HEK293 (cell line): ENCODE measurements around the gene LIPH.

Source experiments
- CTCF ChIA-PET: fragments of 350-600 bp; formaldehyde crosslinking; extraction: SDS; loops from one replicate; lab custom pipeline; 2021; ENCODE audit warnings: antibody characterized with exemption; lab: Yijun Ruan, JAX
- POLR2A ChIA-PET: fragments of 300-600 bp; formaldehyde crosslinking; extraction: SDS; loops from one replicate; lab custom pipeline; 2020; ENCODE audit warnings: antibody characterized with exemption, inconsistent platforms; lab: Yijun Ruan, JAX
- H3K27ac ChIP-seq: fragments of 200-500 bp; sonication (Bioruptor generic); 2 replicates; pipeline ENCODE4 v1.5.1; 2014; ENCODE audit warnings: low read depth, low read length, control low read depth, inconsistent platforms; ENCODE audit errors: extremely low read depth
- H3K36me3 ChIP-seq, 2 experiments: fragments of 200-500 bp in 1 of 2; sonication (Bioruptor generic) in 1 of 2; 1 replicate in 1 of 2; 2 replicates in 1 of 2; pipeline ENCODE4 v1.5.1; 2014 to 2017; ENCODE audit warnings: inconsistent platforms in 2 of 2, low read length in 2 of 2; ENCODE audit not compliant: control insufficient read depth in 2 of 2, insufficient read depth in 1 of 2
- H3K4me1 ChIP-seq: fragments of 200-500 bp; sonication (Bioruptor generic); 2 replicates; pipeline ENCODE4 v1.5.1; 2014; ENCODE audit warnings: mild to moderate bottlenecking, low read length, inconsistent platforms; ENCODE audit not compliant: control insufficient read depth, insufficient read depth
- H3K4me3 ChIP-seq: 2 replicates; pipeline ENCODE4 v1.5.1; 2011; ENCODE audit warnings: low read depth, mild to moderate bottlenecking, control low read depth, low read length, moderate library complexity
- H3K9me3 ChIP-seq: fragments of 200-500 bp; sonication (Bioruptor generic); 2 replicates; pipeline ENCODE4 v1.5.1; 2014; ENCODE audit warnings: low read depth, low read length, inconsistent platforms; ENCODE audit not compliant: control insufficient read depth, insufficient read depth
- EGR2 ChIP-seq: fragments of 450-650 bp; formaldehyde crosslinking; IDR thresholded peaks from 2 replicates; pipeline ENCODE4 v1.5.1; 2016; ENCODE audit warnings: low read depth, missing biosample characterization, missing genetic modification characterization
- GLI4 ChIP-seq: fragments of 450-650 bp; formaldehyde crosslinking; IDR thresholded peaks from 2 replicates; pipeline ENCODE4 v1.5.1; 2016; ENCODE audit warnings: missing biosample characterization, missing genetic modification characterization
- KLF10 ChIP-seq: fragments of 450-650 bp; IDR thresholded peaks from 2 replicates; pipeline ENCODE4 v1.5.1; 2018; ENCODE audit warnings: missing biosample characterization, mild to moderate bottlenecking, missing genetic modification characterization
- REST ChIP-seq: fragments of 450-650 bp; formaldehyde crosslinking; IDR thresholded peaks from 2 replicates; pipeline ENCODE4 v1.5.1; 2016; ENCODE audit warnings: missing biosample characterization, missing genetic modification characterization
- YY2 ChIP-seq: fragments of 450-650 bp; formaldehyde crosslinking; IDR thresholded peaks from 2 replicates; pipeline ENCODE4 v1.5.1; 2016; ENCODE audit warnings: missing biosample characterization, missing genetic modification characterization
- ZBTB21 ChIP-seq: fragments of 450-650 bp; formaldehyde crosslinking; IDR thresholded peaks from 2 replicates; pipeline ENCODE4 v1.5.1; 2017; ENCODE audit warnings: missing biosample characterization, missing genetic modification characterization
- ZFP37 ChIP-seq: fragments of 450-650 bp; formaldehyde crosslinking; IDR thresholded peaks from 2 replicates; pipeline ENCODE4 v1.5.1; 2016; ENCODE audit warnings: missing biosample characterization, missing genetic modification characterization
- ZNF155 ChIP-seq: fragments of 450-650 bp; formaldehyde crosslinking; IDR thresholded peaks from 2 replicates; pipeline ENCODE4 v1.5.1; 2016; ENCODE audit warnings: missing biosample characterization, missing genetic modification characterization
- ZNF202 ChIP-seq: fragments of 450-650 bp; formaldehyde crosslinking; IDR thresholded peaks from 2 replicates; pipeline ENCODE4 v1.5.1; 2016; ENCODE audit warnings: missing biosample characterization, missing genetic modification characterization, borderline replicate concordance
- ZNF211 ChIP-seq: fragments of 450-650 bp; formaldehyde crosslinking; IDR thresholded peaks from 2 replicates; pipeline ENCODE4 v1.5.1; 2016; ENCODE audit warnings: low read depth, missing biosample characterization, missing genetic modification characterization
- ZNF248 ChIP-seq: fragments of 450-650 bp; formaldehyde crosslinking; IDR thresholded peaks from 2 replicates; pipeline ENCODE4 v1.5.1; 2017; ENCODE audit warnings: missing biosample characterization, missing genetic modification characterization
- ZNF37A ChIP-seq: fragments of 450-650 bp; IDR thresholded peaks from 2 replicates; pipeline ENCODE4 v1.5.1; 2018; ENCODE audit warnings: missing biosample characterization, missing genetic modification characterization
- ZNF416 ChIP-seq: fragments of 450-650 bp; formaldehyde crosslinking; IDR thresholded peaks from 2 replicates; pipeline ENCODE4 v1.5.1; 2016; ENCODE audit warnings: missing biosample characterization, missing genetic modification characterization
- ZNF423 ChIP-seq: fragments of 450-650 bp; formaldehyde crosslinking; IDR thresholded peaks from 2 replicates; pipeline ENCODE4 v1.5.1; 2016; ENCODE audit warnings: missing biosample characterization, missing genetic modification characterization
- ZNF426 ChIP-seq: fragments of 450-650 bp; formaldehyde crosslinking; IDR thresholded peaks from 2 replicates; pipeline ENCODE4 v1.5.1; 2017; ENCODE audit warnings: missing biosample characterization, missing genetic modification characterization, mild to moderate bottlenecking, inconsistent platforms, moderate library complexity
- ZNF488 ChIP-seq: fragments of 450-650 bp; formaldehyde crosslinking; IDR thresholded peaks from 2 replicates; pipeline ENCODE4 v1.5.1; 2016; ENCODE audit warnings: missing biosample characterization, missing genetic modification characterization
- ZNF558 ChIP-seq: fragments of 450-650 bp; formaldehyde crosslinking; IDR thresholded peaks from 2 replicates; pipeline ENCODE4 v1.5.1; 2016; ENCODE audit warnings: missing biosample characterization, missing genetic modification characterization
- ZNF561 ChIP-seq: fragments of 450-650 bp; IDR thresholded peaks from 2 replicates; pipeline ENCODE4 v1.5.1; 2018; ENCODE audit warnings: missing biosample characterization, missing genetic modification characterization, borderline replicate concordance
- ZNF621 ChIP-seq: fragments of 450-650 bp; formaldehyde crosslinking; IDR thresholded peaks from 2 replicates; pipeline ENCODE4 v1.5.1; 2017; ENCODE audit warnings: missing biosample characterization, missing genetic modification characterization
- ZNF677 ChIP-seq: fragments of 450-650 bp; IDR thresholded peaks from 2 replicates; pipeline ENCODE4 v1.5.0; 2018; ENCODE audit warnings: missing biosample characterization, mild to moderate bottlenecking, missing genetic modification characterization, moderate library complexity
- ZNF704 ChIP-seq: fragments of 450-650 bp; formaldehyde crosslinking; IDR thresholded peaks from 2 replicates; pipeline ENCODE4 v1.5.1; 2016; ENCODE audit warnings: missing biosample characterization, missing genetic modification characterization
- ZNF707 ChIP-seq: fragments of 450-650 bp; formaldehyde crosslinking; IDR thresholded peaks from 2 replicates; pipeline ENCODE4 v1.5.1; 2016; ENCODE audit warnings: missing biosample characterization, missing genetic modification characterization
- ZNF76 ChIP-seq: fragments of 450-650 bp; formaldehyde crosslinking; IDR thresholded peaks from 2 replicates; pipeline ENCODE4; 2016; ENCODE audit warnings: low read depth, missing biosample characterization, missing genetic modification characterization, borderline replicate concordance
- ZNF776 ChIP-seq: fragments of 450-650 bp; formaldehyde crosslinking; IDR thresholded peaks from 2 replicates; pipeline ENCODE4 v1.5.0; 2017; ENCODE audit warnings: missing biosample characterization, missing genetic modification characterization, borderline replicate concordance
- ZNF785 ChIP-seq: fragments of 450-650 bp; formaldehyde crosslinking; IDR thresholded peaks from 2 replicates; pipeline ENCODE4 v1.5.1; 2016; ENCODE audit warnings: missing biosample characterization, missing genetic modification characterization
- ZSCAN16 ChIP-seq: fragments of 450-650 bp; formaldehyde crosslinking; IDR thresholded peaks from 2 replicates; pipeline ENCODE4 v1.5.1; 2016; ENCODE audit warnings: missing biosample characterization, missing genetic modification characterization
- TF ChIP-seq, protein P1 (sequence below): fragments of 450-650 bp; formaldehyde crosslinking; IDR thresholded peaks from 2 replicates; pipeline ENCODE4 v1.5.0; 2017; ENCODE audit warnings: missing biosample characterization, missing genetic modification characterization, borderline replicate concordance

The LIPH gene

GRCh38 chr3:185486394-185486793 lies 66.0 kb downstream of the LIPH start (continued):
- TF ChIP-seq ZNF211 (tag by site-specific recombination), result no peak
- TF ChIP-seq YY2 (tag by site-specific recombination), result no peak
- TF ChIP-seq ZNF785 (tag by site-specific recombination), result no peak
- no peak for TF ChIP-seq ZFP37 (tag by site-specific recombination)
- TF ChIP-seq ZNF558 (tag by site-specific recombination), result no peak
- no peak for TF ChIP-seq ZNF426 (tag by site-specific recombination)
- no peak for TF ChIP-seq ZNF423

GRCh38 chr3:185484296-185484695 lies 68.1 kb downstream of the LIPH start:
- POLR2A ChIA-PET, result no interaction called here
- H3K4me3 ChIP-seq, result no peak overlapping the region
- CTCF ChIA-PET, result interaction anchor here (0.5 to 1.7 kb wide), 3 partner anchors 23 to 88 kb away, joined by 3 to 7 read pairs (median 3); no protein-coding TSS in a partner anchor
- no peaks in the 10 kb centered on the region for H3K4me1 ChIP-seq
- no peak overlapping the region for H3K27ac ChIP-seq
- TF ChIP-seq REST (tag by site-specific recombination) (no peak), ZBTB21 (tag by site-specific recombination) (no peak), ZNF677 (no peak), ZNF37A (no peak), YY2 (tag by site-specific recombination) (no peak), EGR2 (no peak), ZNF416 (tag by site-specific recombination) (no peak), ZNF561 (tag by site-specific recombination) (no peak), ZNF776 (tag by site-specific recombination) (no peak), ZNF785 (tag by site-specific recombination) (no peak), KLF10 (tag by site-specific recombination) (no peak), ZNF248 (tag by site-specific recombination) (no peak), ZNF155 (no peak), ZNF488 (tag by site-specific recombination) (no peak)
- H3K36me3 ChIP-seq, result peaks cover 0 to 59% of the 10 kb centered on the region in 2 experiments; a peak in 1 of 3 replicates
- H3K9me3 ChIP-seq, result no peaks in the 10 kb centered on the region

GRCh38 chr3:185479373-185479945 lies 72.9 kb downstream of the LIPH start:
- ChIA-PET POLR2A (interaction anchor here (0.8 kb wide), 1 partner anchor 39 kb away, joined by 5 read pairs; no protein-coding TSS in a partner anchor), CTCF (no interaction called here)
- no peak overlapping the region for H3K27ac ChIP-seq
- H3K9me3 ChIP-seq, result no peaks in the 10 kb centered on the region
- H3K4me1 ChIP-seq, result no peaks in the 10 kb centered on the region
- peaks cover 0 to 46% of the 10 kb centered on the region in 2 experiments; a peak in 2 of 3 replicates for H3K36me3 ChIP-seq
- no peak overlapping the region for H3K4me3 ChIP-seq
- TF ChIP-seq ZNF202 (no peak), ZNF76 (tag by site-specific recombination) (no peak), GLI4 (tag by site-specific recombination) (no peak), ZSCAN16 (tag by site-specific recombination) (no peak), ZNF707 (tag by site-specific recombination) (no peak), ZNF621 (tag by site-specific recombination) (no peak), ZNF704 (no peak)
- TF ChIP-seq, protein P1, sequence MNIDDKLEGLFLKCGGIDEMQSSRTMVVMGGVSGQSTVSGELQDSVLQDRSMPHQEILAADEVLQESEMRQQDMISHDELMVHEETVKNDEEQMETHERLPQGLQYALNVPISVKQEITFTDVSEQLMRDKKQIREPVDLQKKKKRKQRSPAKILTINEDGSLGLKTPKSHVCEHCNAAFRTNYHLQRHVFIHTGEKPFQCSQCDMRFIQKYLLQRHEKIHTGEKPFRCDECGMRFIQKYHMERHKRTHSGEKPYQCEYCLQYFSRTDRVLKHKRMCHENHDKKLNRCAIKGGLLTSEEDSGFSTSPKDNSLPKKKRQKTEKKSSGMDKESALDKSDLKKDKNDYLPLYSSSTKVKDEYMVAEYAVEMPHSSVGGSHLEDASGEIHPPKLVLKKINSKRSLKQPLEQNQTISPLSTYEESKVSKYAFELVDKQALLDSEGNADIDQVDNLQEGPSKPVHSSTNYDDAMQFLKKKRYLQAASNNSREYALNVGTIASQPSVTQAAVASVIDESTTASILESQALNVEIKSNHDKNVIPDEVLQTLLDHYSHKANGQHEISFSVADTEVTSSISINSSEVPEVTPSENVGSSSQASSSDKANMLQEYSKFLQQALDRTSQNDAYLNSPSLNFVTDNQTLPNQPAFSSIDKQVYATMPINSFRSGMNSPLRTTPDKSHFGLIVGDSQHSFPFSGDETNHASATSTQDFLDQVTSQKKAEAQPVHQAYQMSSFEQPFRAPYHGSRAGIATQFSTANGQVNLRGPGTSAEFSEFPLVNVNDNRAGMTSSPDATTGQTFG, result no peak
